Colonic mucosa (tissue), 4 donors: ENCODE measurements around the gene UBFD1. TPM values are rescaled to one million over a fixed set of nuclear protein-coding genes. Genes with fewer than 3 reads are reported as not detected.

Source experiments
- DNase-seq: peaks from one replicate; pipeline ENCODE4 v3.0.0-alpha.2; 2020
- H3K27ac ChIP-seq: fragments of 200-600 bp; one replicate; pipeline ENCODE4 v1.8.0; 2021
- H3K27me3 ChIP-seq: fragments of 200-600 bp; one replicate; pipeline ENCODE4 v1.8.0; 2021
- H3K36me3 ChIP-seq: fragments of 200-600 bp; one replicate; pipeline ENCODE4 v1.8.0; 2021
- H3K4me1 ChIP-seq: fragments of 200-600 bp; one replicate; pipeline ENCODE4 v1.8.0; 2021; ENCODE audit warnings: mild to moderate bottlenecking
- H3K4me3 ChIP-seq: fragments of 200-600 bp; one replicate; pipeline ENCODE4 v1.8.0; 2021
- H3K9ac ChIP-seq, 2 donors: one replicate each; pipeline ENCODE4 v1.7.0; 2013; ENCODE audit warnings: control low read depth in 2 of 2, low read depth in 2 of 2, low read length in 2 of 2
- H3K9me3 ChIP-seq: fragments of 200-600 bp; one replicate; pipeline ENCODE4 v1.8.0; 2021
- intact Hi-C: fragments of 100-400 bp; cut with DNase I; formaldehyde crosslinking; loops from one replicate; pipeline ENCODE4 v1.14.1; 2022
- total RNA-seq, 2 donors: library from RNA; stranded (reverse); fragmentation: NEBNext Ultra II Directional in 1 of 2; extraction: Animal tissue kit (Norgen Biotek cat#: 25700) in 1 of 2; gene quantifications; one replicate each; pipeline ENCODE4 v1.2.1, GENCODE V29; 2021
- TF ChIP-seq, protein P1 (sequence below): fragments of 200-600 bp; IDR thresholded peaks from one replicate; pipeline ENCODE4 v1.8.0; 2022; ENCODE audit warnings: antibody characterized with exemption, mild to moderate bottlenecking
- donor health status: healthy.
- donor health status: DM: no; HTN: no; CAD: no.
- donor health status: DM: no; HTN: no; CAD: no.

Gene UBFD1
- total RNA-seq, 2 donors from 2014 or later: 32.4 to 62.4 TPM

- H3K4me3 ChIP-seq: no peak overlapping the region
- DNase-seq: no peak
- intact Hi-C loops: no loop called here
- H3K27ac ChIP-seq: no peak overlapping the region
- H3K36me3 ChIP-seq: no peaks in the 10 kb centered on the region
- H3K9ac ChIP-seq: no peak overlapping the region
- H3K4me1 ChIP-seq: no peaks in the 10 kb centered on the region
- TF ChIP-seq, protein P1, sequence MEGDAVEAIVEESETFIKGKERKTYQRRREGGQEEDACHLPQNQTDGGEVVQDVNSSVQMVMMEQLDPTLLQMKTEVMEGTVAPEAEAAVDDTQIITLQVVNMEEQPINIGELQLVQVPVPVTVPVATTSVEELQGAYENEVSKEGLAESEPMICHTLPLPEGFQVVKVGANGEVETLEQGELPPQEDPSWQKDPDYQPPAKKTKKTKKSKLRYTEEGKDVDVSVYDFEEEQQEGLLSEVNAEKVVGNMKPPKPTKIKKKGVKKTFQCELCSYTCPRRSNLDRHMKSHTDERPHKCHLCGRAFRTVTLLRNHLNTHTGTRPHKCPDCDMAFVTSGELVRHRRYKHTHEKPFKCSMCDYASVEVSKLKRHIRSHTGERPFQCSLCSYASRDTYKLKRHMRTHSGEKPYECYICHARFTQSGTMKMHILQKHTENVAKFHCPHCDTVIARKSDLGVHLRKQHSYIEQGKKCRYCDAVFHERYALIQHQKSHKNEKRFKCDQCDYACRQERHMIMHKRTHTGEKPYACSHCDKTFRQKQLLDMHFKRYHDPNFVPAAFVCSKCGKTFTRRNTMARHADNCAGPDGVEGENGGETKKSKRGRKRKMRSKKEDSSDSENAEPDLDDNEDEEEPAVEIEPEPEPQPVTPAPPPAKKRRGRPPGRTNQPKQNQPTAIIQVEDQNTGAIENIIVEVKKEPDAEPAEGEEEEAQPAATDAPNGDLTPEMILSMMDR: no peak
- no peaks in the 10 kb centered on the region for H3K9me3 ChIP-seq
- H3K27me3 ChIP-seq: no peaks in the 10 kb centered on the region
Measured at GRCh38 chr16:23521037-23521743, 36.3 kb upstream of the UBFD1 start.

DNA sequence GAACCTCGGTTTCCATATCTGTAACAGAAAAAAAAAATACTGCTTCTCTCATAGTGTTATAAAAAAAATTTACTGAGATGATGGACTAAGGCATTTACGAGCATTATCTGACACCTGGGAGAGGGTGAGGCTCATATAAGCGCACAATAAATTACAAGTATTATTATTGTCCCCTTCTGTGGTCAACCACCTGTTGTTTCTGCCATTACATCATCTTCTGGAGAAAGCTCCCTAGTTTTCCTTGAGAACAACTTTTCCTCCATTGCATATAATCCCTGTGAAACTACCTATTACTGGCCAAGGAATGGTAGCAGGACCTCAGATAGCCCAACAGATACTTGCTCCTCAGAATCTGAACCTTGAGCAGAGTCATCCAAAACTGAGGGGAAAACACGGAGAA, 35.6 kb upstream of the UBFD1 start:
- TF ChIP-seq, protein P1: no peak
- Histone ChIP-seq H3K9me3 (no peaks in the 10 kb centered on the region), H3K4me1 (no peaks in the 10 kb centered on the region), H3K4me3 (no peak overlapping the region), H3K9ac (no peak overlapping the region), H3K27me3 (no peaks in the 10 kb centered on the region), H3K27ac (no peak overlapping the region), H3K36me3 (no peaks in the 10 kb centered on the region)
- no peak for DNase-seq
- intact Hi-C loops: no loop called here

DNA sequence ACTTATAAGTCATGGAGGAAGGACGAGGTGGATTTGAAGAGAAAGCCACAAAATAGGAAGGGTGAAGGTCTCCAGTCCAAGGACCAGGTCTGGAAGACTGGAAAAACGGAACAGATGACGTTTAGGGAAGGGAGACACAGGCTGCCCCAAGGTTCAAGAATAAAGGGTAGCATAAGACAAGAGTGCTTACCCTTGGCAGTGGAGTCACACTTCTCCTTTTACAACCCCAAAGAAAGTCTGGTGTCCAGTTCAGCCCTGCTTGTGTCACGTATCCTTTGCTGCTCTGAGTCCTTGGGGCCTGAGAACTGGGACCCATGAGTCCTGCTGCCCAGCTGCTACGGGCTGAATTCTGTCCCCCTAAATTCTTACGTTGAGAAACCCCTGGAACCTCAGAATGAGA, 34.2 kb upstream of the UBFD1 start:
- Histone ChIP-seq H3K4me1 (no peaks in the 10 kb centered on the region), H3K36me3 (no peaks in the 10 kb centered on the region), H3K9me3 (no peaks in the 10 kb centered on the region), H3K27ac (no peak overlapping the region), H3K4me3 (no peak overlapping the region), H3K27me3 (no peaks in the 10 kb centered on the region), H3K9ac (no peak overlapping the region)
- TF ChIP-seq, protein P1: no peak
- no peak for DNase-seq
- intact Hi-C loops: no loop called here

DNA sequence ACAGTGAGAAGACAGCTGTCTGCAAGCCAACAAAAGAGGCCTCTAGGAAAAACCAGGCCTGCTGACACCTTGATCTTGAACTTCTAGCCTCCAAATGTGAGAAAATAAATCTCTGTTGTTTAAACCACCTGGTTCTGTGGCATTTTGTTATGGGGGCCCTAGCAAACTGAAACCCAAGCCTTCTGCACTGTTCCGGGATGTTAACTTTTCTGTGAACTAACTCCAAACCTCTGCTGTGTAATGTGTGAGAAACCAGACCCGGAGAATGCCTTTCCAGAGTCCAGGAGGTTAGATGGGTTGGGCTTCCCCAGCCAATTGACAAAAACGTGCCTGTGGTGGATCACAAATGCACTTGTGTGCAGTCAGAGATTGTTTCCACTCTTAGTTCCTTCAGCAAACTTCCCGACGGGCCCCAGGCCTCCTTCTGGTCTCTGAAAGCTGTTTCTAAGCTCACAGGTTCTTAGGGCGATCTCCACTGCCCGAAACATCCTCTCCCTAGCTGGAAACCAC, 33.6 kb upstream of the UBFD1 start:
- Histone ChIP-seq H3K27me3 (no peaks in the 10 kb centered on the region), H3K9me3 (no peaks in the 10 kb centered on the region), H3K27ac (no peak overlapping the region), H3K36me3 (no peaks in the 10 kb centered on the region), H3K4me3 (no peak overlapping the region), H3K9ac (no peak overlapping the region), H3K4me1 (no peaks in the 10 kb centered on the region)
- DNase-seq: no peak
- TF ChIP-seq, protein P1: no peak
- intact Hi-C loops: no loop called here

- TF ChIP-seq, protein P1: no peak
- H3K9me3 ChIP-seq: no peaks in the 10 kb centered on the region
- no peak overlapping the region for H3K27ac ChIP-seq
- intact Hi-C loops: no loop called here
- peaks cover 7% of the 10 kb centered on the region for H3K36me3 ChIP-seq
- no peak for DNase-seq
- H3K27me3 ChIP-seq: no peaks in the 10 kb centered on the region
- H3K4me3 ChIP-seq: no peak overlapping the region
- H3K4me1 ChIP-seq: no peaks in the 10 kb centered on the region
- no peak overlapping the region for H3K9ac ChIP-seq
Measured at GRCh38 chr16:23524886-23525285, 32.6 kb upstream of the UBFD1 start.
